Thoracic aorta (tissue), 2 donors: ENCODE data around the gene CCSAP. TPM values are rescaled to one million over a fixed set of nuclear protein-coding genes. Genes with fewer than 3 reads are reported as not detected.
"Not testable (repeated sequence)": the region's sequence is repeated elsewhere in the genome, so short reads cannot be mapped to it uniquely, and the experiment has no call there.

Experiments
- ATAC-seq: fragments of 150-250 bp; one replicate; pipeline ENCODE4 v1.8.0; 2017; ENCODE audit warnings: low read depth; ENCODE audit not compliant: insufficient number of reproducible peaks, low FRiP score
- DNase-seq: peaks from one replicate; pipeline ENCODE4 v3.0.0-alpha.2; 2020; ENCODE audit warnings: low spot score
- H3K27ac ChIP-seq, 2 donors: fragments of 200-600 bp; sonication (generic); 1 replicate in 1 of 2; 2 replicates in 1 of 2; pipeline ENCODE4 v1.5.1; 2016; ENCODE audit warnings: mild to moderate bottlenecking in 2 of 2, moderate library complexity in 2 of 2
- H3K27me3 ChIP-seq: fragments of 200-600 bp; sonication (generic); replicated peaks from 2 replicates; pipeline ENCODE4 v1.6.0; 2016; ENCODE audit warnings: mild to moderate bottlenecking; ENCODE audit not compliant: insufficient read depth
- H3K36me3 ChIP-seq: fragments of 200-600 bp; sonication (generic); one replicate; pipeline ENCODE4 v1.5.1; 2016
- H3K4me1 ChIP-seq, 2 donors: fragments of 200-600 bp; sonication (generic); 1 replicate in 1 of 2; 2 replicates in 1 of 2; pipeline versions ENCODE4 v1.5.1 to v1.6.0; 2016; ENCODE audit warnings: low read depth in 2 of 2, mild to moderate bottlenecking in 1 of 2; ENCODE audit not compliant: control insufficient read depth in 1 of 2
- H3K4me3 ChIP-seq: fragments of 200-600 bp; sonication (generic); 2 replicates; pipeline ENCODE4 v1.5.1; 2016; ENCODE audit warnings: mild to moderate bottlenecking
- H3K9me3 ChIP-seq: fragments of 200-600 bp; sonication (generic); 2 replicates; pipeline ENCODE4 v1.5.1; 2016
- CTCF ChIP-seq: fragments of 200-600 bp; sonication (generic); IDR thresholded peaks from one replicate; pipeline ENCODE4 v1.5.1; 2019; ENCODE audit warnings: antibody characterized with exemption
- total RNA-seq, 2 donors: library from RNA; depleted of rRNA; stranded (reverse); fragments of >200 nt; gene quantifications; one replicate each; pipeline versions ENCODE4 v1.1.0 to v1.2.3, GENCODE V29; 2016

The CCSAP gene
- total RNA-seq, 2 donors from 2014 or later = 3.8 to 5.6 TPM

- no peak for TF ChIP-seq CTCF
- Histone ChIP-seq H3K27ac (no peak overlapping the region), H3K9me3 (no peaks in the 10 kb centered on the region), H3K4me3 (no peak overlapping the region), H3K4me1 (no peaks in the 10 kb centered on the region), H3K36me3 (no peaks in the 10 kb centered on the region), H3K27me3 (no peaks in the 10 kb centered on the region)
- ATAC-seq (no peak), DNase-seq (no peak)
These were observed 35.9 kb upstream of the CCSAP start for GRCh38 chr1:229378586-229379367.

GRCh38 chr1:229378035-229378434, 35.2 kb upstream of the CCSAP start:
- H3K4me1 ChIP-seq, ATAC-seq, H3K27me3 ChIP-seq, DNase-seq, H3K9me3 ChIP-seq, H3K4me3 ChIP-seq, H3K36me3 ChIP-seq, H3K27ac ChIP-seq: not testable (repeated sequence)

GRCh38 chr1:229377429-229377828, 34.6 kb upstream of the CCSAP start:
- DNase-seq = no peak

GRCh38 chr1:229376521-229376920, 33.7 kb upstream of the CCSAP start:
- no peak overlapping the region for H3K27ac ChIP-seq
- no peak for ATAC-seq

More at GRCh38 chr1:229377429-229377828, 34.6 kb upstream of the CCSAP start:
- Histone ChIP-seq H3K36me3 (no peaks in the 10 kb centered on the region), H3K4me1 (no peaks in the 10 kb centered on the region), H3K4me3 (no peak overlapping the region), H3K27ac (no peak overlapping the region), H3K9me3 (no peaks in the 10 kb centered on the region), H3K27me3 (no peaks in the 10 kb centered on the region)
- no peak for TF ChIP-seq CTCF
- ATAC-seq = no peak

GRCh38 chr1:229374485-229374884, 31.6 kb upstream of the CCSAP start:
- TF ChIP-seq CTCF = no peak
- Histone ChIP-seq H3K4me1 (no peaks in the 10 kb centered on the region), H3K27me3 (no peaks in the 10 kb centered on the region), H3K9me3 (no peaks in the 10 kb centered on the region), H3K27ac (no peak overlapping the region), H3K36me3 (no peaks in the 10 kb centered on the region), H3K4me3 (no peak overlapping the region)
- DNase-seq (no peak), ATAC-seq (no peak)

More at GRCh38 chr1:229376521-229376920, 33.7 kb upstream of the CCSAP start:
- Histone ChIP-seq H3K4me3 (no peak overlapping the region), H3K36me3 (no peaks in the 10 kb centered on the region), H3K9me3 (no peaks in the 10 kb centered on the region), H3K4me1 (no peaks in the 10 kb centered on the region), H3K27me3 (no peaks in the 10 kb centered on the region)
- TF ChIP-seq CTCF = no peak
- no peak for DNase-seq
